Gastroesophageal sphincter (tissue), 4 donors: Measurements from ENCODE around the gene FCER1A. TPM values are rescaled to one million over a fixed set of nuclear protein-coding genes. Genes with fewer than 3 reads are reported as not detected.

Source experiments
- ATAC-seq: fragments of 150-250 bp; one replicate; pipeline ENCODE4 v1.9.1; 2016; ENCODE audit warnings: mild to moderate bottlenecking, moderate library complexity
- H3K27ac ChIP-seq, 4 donors: fragments of 200-600 bp; sonication (generic) in 3 of 4; 1 replicate in 3 of 4; 2 replicates in 1 of 4; pipeline ENCODE4 v1.5.1; 2016 to 2019
- H3K27me3 ChIP-seq: fragments of 200-600 bp; sonication (generic); one replicate; pipeline ENCODE4 v1.5.1; 2019
- H3K36me3 ChIP-seq, 2 donors: fragments of 200-600 bp; sonication (generic); one replicate each; pipeline ENCODE4 v1.5.1; 2019; ENCODE audit warnings: control low read depth in 1 of 2
- H3K4me1 ChIP-seq, 3 donors: fragments of 200-600 bp; sonication (generic); 1 replicate in 2 of 3; 2 replicates in 1 of 3; pipeline ENCODE4 v1.5.1; 2016 to 2019; ENCODE audit warnings: control low read depth in 2 of 3
- H3K4me3 ChIP-seq, 2 donors: fragments of 200-600 bp; sonication (generic); one replicate each; pipeline ENCODE4 v1.5.1; 2019; ENCODE audit warnings: mild to moderate bottlenecking in 1 of 2, moderate library complexity in 1 of 2
- H3K9me3 ChIP-seq, 3 donors: fragments of 200-600 bp; sonication (generic); one replicate each; pipeline ENCODE4 v1.5.1; 2017 to 2019; ENCODE audit warnings: control low read depth in 2 of 3
- CTCF ChIP-seq, 4 experiments: fragments of 200-600 bp in 2 of 4; fragments of 450-650 bp in 2 of 4; sonication (generic) in 1 of 4; IDR thresholded peaks; one replicate each; pipeline ENCODE4 v1.5.1; 2017 to 2019; ENCODE audit warnings: antibody characterized with exemption in 4 of 4, mild to moderate bottlenecking in 2 of 4, moderate library complexity in 2 of 4
- EP300 ChIP-seq: sonication (generic); formaldehyde crosslinking; IDR thresholded peaks from one replicate; pipeline ENCODE4 v1.6.1; 2017; ENCODE audit warnings: antibody characterized with exemption, mild to moderate bottlenecking
- POLR2A ChIP-seq, 2 donors: fragments of 450-650 bp; IDR thresholded peaks; one replicate each; pipeline ENCODE4 v1.6.1; 2017; ENCODE audit warnings: antibody characterized with exemption in 2 of 2, mild to moderate bottlenecking in 2 of 2, moderate library complexity in 1 of 2
- POLR2AphosphoS5 ChIP-seq: sonication (generic); formaldehyde crosslinking; IDR thresholded peaks from one replicate; pipeline ENCODE4 v1.6.1; 2017; ENCODE audit warnings: antibody characterized with exemption
- WGBS, 2 donors: methylation state at CpG; one replicate each; pipeline ENCODE4 v1.1.5; 2018; ENCODE audit warnings: low coverage in 1 of 2; 5-methylcytosine and 5-hydroxymethylcytosine counted together
- total RNA-seq, 4 donors: library from RNA; depleted of rRNA; stranded (reverse); fragments of >200 nt; gene quantifications; one replicate each; pipeline ENCODE4 v1.1.0, GENCODE V29; 2016

FCER1A gene
- total RNA-seq, 4 donors from 2014 or later: 1.2 to 1.6 (median 1.5) TPM; not detected in 1

- 57 to 77% methylated on average over 6 to 8 of the region's 9 CpGs for WGBS, 2 donors
- Histone ChIP-seq H3K27me3 (no peaks in the 10 kb centered on the region), H3K27ac (no peak overlapping the region), H3K36me3 (no peaks in the 10 kb centered on the region), H3K9me3 (no peaks in the 10 kb centered on the region), H3K4me1 (no peaks in the 10 kb centered on the region), H3K4me3 (no peak overlapping the region)
- ATAC-seq: no peak
- no peak for TF ChIP-seq POLR2A (IDR thresholded peaks at IDR 0.05)
- TF ChIP-seq POLR2AphosphoS5: no peak
- no peak for TF ChIP-seq EP300
Observed at GRCh38 chr1:159296706-159297375, 5.3 kb upstream of the FCER1A start.

GRCh38 chr1:159300146-159300545, 2.0 kb upstream of the FCER1A start:
- H3K27ac ChIP-seq: no peak overlapping the region
- no peaks in the 10 kb centered on the region for H3K27me3 ChIP-seq
- WGBS, 2 donors: 71 to 94% methylated on average over 3 of the region's 4 CpGs
- H3K36me3 ChIP-seq: no peaks in the 10 kb centered on the region
- ATAC-seq: no peak
- H3K4me3 ChIP-seq: no peak overlapping the region
- no peak for TF ChIP-seq EP300
- TF ChIP-seq POLR2AphosphoS5: no peak
- no peak for TF ChIP-seq CTCF (IDR thresholded peaks at IDR 0.05)
- TF ChIP-seq POLR2A (IDR thresholded peaks at IDR 0.05): no peak
- H3K9me3 ChIP-seq: no peaks in the 10 kb centered on the region
- H3K4me1 ChIP-seq: no peaks in the 10 kb centered on the region

GRCh38 chr1:159307346-159308020, 5.3 kb downstream of the FCER1A start:
- H3K27ac ChIP-seq: no peak overlapping the region
- no peaks in the 10 kb centered on the region for H3K9me3 ChIP-seq
- no peaks in the 10 kb centered on the region for H3K4me1 ChIP-seq
- ATAC-seq: no peak
- 40 to 46% methylated on average over 5 of the region's 5 CpGs for WGBS, 2 donors
- no peak overlapping the region for H3K4me3 ChIP-seq
- TF ChIP-seq EP300 (no peak), POLR2AphosphoS5 (no peak), POLR2A (IDR thresholded peaks at IDR 0.05) (no peak), CTCF (IDR thresholded peaks at IDR 0.05) (no peak)
- no peaks in the 10 kb centered on the region for H3K36me3 ChIP-seq
- H3K27me3 ChIP-seq: no peaks in the 10 kb centered on the region

- Histone ChIP-seq H3K27ac (no peak overlapping the region), H3K27me3 (no peaks in the 10 kb centered on the region), H3K4me1 (no peaks in the 10 kb centered on the region), H3K36me3 (no peaks in the 10 kb centered on the region), H3K9me3 (no peaks in the 10 kb centered on the region), H3K4me3 (no peak overlapping the region)
- no peak for ATAC-seq
- TF ChIP-seq POLR2AphosphoS5 (no peak), EP300 (no peak), CTCF (IDR thresholded peaks at IDR 0.05) (no peak), POLR2A (IDR thresholded peaks at IDR 0.05) (no peak)
Observed at GRCh38 chr1:159311679-159312078, 9.5 kb downstream of the FCER1A start.

- no peak for ATAC-seq
- no peak overlapping the region for H3K4me3 ChIP-seq
Observed at GRCh38 chr1:159315381-159315780, 13.2 kb downstream of the FCER1A start.

More at GRCh38 chr1:159315381-159315780, 13.2 kb downstream of the FCER1A start:
- Histone ChIP-seq H3K9me3 (no peaks in the 10 kb centered on the region), H3K36me3 (no peaks in the 10 kb centered on the region), H3K27ac (no peak overlapping the region), H3K4me1 (no peaks in the 10 kb centered on the region), H3K27me3 (no peaks in the 10 kb centered on the region)
- no peak for TF ChIP-seq CTCF (IDR thresholded peaks at IDR 0.05)
- no peak for TF ChIP-seq EP300
- no peak for TF ChIP-seq POLR2AphosphoS5
- no peak for TF ChIP-seq POLR2A (IDR thresholded peaks at IDR 0.05)
